ENCODE data around the gene KIAA0513.

KIAA0513 gene

DNA sequence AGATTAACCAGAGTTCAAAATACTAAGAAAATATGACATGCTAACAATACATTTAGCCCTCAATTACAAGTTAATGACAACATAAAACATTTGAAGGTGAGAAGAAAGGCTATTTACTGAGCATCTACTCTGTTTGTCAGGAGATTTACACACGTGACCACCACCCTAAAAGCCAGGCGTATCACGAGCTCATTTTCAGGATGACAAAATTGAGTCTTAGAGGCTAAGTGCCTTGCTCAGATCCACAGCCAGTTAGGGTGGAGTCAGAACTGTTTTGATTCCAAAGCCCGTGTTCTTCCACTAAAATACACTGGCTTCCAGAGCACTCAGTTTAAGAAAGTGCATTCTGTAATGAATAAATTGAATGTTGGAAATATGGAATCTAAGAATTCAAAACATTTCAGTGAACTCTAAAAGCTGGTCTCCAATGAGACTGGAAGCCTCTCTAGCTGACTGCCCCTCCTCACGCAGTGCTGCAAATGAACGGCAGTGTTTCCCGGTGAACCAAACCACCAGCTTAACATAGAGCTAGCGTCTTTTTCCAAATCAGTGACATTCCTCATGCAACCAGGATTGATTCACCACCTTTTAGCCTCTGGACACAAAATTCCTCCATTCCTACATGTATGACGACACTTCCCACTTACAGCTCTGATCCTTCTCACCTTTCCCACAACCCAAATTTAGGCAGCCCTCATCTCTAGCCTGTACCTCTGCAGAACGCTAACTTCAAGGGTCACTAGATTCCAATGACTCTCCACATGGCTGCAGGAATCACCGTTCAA lies 22.1 kb upstream of the KIAA0513 start:
- no peak for DNase-seq

DNA sequence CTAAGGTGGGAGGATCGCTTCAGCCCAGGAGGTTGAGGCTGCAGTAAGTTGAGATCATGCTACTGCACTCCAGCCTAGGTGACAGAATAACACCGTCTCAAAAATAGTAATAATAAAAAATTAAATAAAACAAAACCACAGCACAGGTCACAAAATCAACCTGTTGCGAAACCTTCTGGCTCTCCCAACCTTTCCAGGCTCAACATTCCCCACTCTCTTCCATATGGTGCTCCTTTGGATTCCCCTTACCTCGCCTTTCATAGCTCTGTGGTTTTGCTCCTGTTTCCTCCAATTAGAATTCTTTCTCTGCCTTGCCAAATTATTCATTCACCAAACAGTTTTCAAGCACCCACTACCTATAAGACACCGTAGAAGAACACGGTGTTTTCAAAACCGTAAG lies 21.0 kb upstream of the KIAA0513 start:
- DNase-seq: no peak

DNA sequence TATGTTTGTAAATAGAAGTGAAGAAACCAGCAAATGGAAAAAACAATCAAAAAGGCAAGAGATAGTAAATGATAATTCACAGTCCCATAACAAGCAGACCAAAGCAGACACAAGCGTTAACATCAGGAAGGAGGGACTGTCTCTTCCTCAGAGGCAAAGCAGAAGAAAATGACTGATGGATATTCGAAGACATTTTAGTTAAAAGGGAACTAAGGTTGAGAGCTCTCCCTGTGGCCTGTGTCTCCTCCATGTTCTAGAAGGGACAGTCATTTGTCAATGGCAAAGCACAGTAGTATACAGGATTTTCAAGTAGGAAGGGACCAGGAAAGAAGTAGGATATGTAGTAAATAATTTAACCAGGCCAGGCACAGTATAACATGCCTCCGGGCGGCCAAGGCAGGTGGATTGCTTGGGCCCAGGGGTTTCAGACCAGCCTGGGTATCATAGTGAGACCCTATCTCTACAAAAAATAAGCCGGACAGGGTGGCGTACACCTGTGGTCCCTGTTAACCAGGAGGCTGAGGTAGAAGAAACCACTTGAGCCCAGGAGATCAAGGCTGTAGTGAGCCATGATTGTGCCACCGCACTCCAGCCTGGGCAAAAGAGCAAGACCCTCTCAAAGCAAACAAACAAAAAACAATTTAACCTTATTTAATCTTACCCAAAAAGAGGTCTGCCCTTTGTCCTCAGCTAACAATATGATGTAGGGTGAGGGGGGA lies 19.9 kb upstream of the KIAA0513 start:
- no peak for DNase-seq

DNA sequence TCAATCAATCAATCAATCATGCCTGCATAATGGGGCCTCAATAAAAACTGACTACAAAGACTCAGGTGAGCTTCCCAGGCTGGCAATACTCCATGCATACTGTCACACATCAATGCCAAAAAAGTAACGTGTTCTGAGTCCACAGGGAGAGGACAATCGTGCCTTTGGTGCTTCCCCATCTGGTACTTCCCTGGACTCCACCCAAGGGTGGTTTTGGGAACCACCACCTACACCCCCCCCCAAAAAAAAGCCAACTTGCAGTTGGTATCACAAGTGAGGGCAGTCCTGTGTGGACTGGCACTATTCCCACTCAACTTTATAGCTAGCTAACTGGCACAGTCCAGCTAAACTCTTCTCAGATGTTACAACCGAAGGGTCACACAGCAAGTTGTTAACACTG lies 19.3 kb upstream of the KIAA0513 start:
- no peak for DNase-seq

DNA sequence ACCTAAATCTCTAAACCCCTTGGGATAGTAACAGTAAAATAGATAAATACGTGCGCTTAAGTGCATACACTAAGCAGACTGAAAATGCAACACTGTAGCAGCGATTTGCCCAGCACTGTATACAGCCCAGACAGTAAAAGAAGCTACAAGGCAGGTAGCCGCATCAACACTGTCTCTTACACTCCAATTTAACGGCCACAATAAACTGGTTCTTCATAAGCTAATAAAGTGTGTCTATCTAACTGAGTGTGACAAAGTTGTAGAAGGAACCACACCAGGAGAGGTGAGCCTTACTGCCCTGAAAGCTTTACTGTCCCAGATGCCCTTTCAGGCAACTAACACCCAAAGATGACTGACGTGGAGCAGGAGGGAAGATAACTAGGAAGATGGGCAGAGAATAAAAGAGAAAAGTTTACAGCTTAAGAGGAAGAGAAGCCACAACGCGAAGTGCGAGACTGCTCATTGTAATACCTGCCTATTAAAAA lies 17.1 kb upstream of the KIAA0513 start:
- no peak for DNase-seq

DNA sequence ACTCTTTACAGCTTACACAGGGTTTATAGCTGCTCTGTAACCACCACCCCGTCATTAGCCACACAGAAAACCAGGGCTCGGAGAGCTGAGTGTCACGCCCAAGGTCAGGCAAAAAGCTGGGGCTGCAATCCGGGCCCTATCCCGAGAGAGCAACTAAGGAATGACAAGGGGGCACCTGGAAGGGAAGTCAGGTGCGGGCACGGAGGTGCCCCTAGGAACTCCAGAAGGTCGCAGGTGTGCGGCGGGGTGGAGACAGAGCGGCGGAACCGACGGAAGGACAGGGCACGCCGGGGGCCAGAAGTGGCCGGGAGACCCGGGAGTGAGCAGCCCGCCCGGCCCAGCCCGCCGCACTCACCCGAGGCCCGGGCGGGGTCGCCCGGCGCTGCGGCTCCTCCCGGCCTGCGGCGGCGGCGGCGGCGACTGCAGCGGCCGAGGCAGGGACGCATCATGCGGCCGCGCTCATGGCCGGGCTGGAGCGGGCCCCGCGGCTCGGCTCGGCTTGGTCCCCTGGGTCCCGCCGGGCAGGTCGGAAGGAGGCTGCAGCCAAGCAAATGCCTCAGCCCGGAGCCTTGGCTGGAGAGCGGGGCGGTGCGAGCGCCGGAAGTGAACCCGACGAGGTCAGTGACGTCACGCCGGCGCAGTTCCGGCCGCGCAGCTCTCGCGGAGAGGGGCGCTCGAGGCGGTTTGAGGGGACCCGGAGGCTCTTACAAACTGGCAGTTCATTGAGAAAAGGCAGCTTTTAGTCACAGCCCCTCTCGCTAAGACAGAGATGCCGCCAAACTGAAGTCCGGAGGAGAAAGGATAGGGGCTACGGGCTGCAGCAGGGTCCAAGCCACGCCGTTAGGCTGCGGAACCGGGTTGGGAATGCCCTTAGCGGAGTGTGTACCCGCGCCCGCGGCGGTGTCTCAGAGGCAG lies 16.4 kb upstream of the KIAA0513 start, which contains the start of gene ZDHHC7:
ZDHHC7 (minus strand) TSS at position 605 of the 915 bp plus-strand sequence. CDS start 20,917 bp downstream, outside the sequence.
- DNase-seq: peak; percentile 27 to 73

DNA sequence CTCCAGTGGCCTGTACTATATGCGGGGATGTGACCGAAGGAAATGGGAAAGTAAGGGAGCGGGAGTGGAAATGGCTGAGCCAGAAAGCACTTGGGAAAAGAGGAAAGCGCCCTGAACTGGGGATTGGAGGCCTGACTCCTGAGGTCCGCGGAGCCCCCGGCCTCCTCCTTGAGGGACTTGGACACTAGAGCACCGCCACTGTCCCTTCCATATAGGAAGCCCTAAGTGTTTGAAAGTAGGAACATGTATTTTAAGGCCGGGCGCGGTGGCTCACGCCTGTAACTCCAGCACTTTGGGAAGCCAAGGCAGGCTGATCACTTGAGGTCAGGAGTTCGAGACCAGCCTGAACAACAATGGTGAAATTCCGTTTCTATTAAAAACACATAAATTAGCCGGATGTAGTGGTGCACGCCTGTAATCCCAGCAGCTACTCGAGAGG lies 15.7 kb upstream of the KIAA0513 start:
- no peak for DNase-seq

DNA sequence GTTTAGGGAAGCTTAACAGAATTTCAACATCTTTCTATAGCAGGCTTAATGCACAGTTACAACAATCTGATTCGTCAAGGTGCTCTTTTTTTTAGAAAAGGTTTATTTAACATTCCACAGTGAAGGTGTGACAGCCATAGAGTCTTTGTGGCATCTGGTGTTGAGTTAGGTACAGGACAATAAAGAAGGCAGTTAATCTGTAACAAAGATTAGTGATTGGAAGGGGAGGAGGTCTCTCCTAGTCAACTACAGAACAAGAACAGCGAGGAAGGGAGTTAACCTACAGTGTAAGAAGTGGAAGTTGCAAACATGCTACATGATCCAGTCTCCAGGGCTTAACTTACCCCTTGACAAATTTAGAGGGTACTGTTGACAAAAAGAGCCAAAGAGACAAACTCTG lies 13.3 kb upstream of the KIAA0513 start:
- DNase-seq: no peak

DNA sequence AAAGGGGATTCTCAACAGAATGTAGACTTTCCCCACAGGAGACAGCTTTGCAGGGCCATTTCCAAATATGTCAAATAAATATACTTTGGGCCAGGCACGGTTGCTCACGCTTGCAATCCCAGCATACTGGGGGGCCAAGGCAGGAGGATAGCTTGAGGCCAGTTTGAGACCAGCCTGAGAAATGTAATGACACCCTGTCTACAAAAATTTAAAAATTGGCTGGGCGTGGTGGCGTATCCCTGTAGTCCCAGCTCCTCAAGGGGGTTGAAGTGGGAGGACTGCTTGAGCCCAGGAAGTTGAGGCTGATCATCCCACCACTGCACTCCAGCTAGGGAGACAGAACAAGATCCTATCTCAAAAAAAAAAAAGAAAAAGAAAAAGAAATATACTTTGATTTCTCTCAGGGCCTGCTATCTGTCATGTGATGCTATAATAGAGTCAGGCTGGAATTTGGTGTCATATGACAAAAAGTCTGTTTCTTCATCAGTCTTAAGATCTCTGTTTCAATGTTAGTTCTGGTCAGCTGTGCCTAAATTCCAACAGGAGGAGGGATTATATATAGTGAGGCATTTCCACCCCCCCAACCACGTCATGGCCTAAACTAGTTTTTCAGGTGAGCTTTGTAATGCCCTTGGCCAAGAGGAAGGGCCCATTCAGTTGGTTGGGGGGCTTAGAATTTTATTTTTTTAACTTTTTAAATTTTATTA lies 12.0 kb upstream of the KIAA0513 start:
- DNase-seq: no peak

DNA sequence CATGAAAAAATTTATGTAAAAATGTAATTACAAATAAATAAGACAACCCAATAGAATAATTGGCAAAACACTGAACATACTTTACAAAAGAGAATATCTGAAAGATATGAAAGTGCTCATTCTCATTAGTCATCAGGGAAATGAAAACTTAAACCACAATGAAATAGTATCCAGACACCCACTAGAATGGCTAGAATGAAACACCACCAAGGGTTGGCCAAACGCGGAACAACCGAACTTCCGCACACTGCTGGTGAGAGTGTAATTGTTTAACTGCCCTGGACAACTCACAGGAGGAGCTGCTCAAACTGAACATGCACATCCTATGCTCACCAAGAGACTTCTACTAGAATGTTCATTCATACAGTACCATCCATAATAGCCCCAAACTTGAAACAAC lies 10.4 kb upstream of the KIAA0513 start:
- no peak for DNase-seq

DNA sequence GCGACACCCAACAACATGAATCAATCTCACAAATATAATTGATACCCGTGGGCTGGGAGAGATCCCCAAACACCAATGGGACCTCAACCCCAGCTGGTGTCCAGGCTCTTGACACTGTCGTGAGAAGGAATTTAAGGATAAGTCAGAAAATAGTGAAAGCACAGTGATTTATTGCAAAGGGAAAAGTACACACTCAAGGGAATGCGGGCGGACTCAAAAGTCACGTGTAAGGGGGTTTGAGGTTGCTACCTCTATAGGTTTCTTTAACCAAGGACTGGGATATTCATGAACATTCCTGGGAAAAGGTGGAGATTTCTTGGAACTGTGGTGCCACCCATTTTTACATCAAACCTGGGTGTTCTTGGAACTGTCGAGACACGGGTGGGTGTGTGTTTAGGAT lies 10.0 kb upstream of the KIAA0513 start:
- no peak for DNase-seq

DNA sequence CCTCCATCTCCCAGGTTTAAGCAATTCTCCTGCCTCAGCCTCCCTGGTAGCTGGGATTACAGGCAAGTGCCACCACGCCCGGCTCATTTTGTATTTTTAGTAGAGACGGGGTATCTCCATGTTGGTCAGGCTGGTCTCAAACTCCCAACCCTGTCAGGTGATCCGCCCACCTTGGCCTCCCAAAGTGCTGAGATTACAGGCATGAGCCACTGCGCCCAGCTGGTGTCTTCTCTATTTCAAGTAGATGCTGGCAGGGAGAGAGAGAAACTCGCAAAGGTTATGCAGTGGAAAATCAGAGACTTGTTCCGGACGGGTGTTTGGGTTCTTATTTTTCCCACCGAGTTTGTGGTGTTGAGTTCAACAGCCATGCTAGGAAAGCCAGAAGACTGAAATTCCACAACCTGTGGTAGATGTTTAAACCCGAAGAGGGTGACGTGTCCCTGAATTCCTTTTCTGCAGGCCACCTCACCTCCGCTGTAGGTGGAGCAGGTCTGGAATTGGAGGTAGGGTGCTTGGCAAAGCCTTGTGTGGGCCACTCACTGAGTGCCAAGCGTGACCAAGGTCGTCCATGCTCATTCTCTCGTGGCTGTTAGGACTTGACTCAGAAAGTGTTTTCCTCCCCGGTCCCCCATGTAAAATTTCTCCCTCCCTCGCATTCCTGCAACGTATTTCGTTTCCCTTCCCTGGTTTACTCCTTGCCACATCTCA lies 8.9 kb upstream of the KIAA0513 start:
- no peak for DNase-seq

DNA sequence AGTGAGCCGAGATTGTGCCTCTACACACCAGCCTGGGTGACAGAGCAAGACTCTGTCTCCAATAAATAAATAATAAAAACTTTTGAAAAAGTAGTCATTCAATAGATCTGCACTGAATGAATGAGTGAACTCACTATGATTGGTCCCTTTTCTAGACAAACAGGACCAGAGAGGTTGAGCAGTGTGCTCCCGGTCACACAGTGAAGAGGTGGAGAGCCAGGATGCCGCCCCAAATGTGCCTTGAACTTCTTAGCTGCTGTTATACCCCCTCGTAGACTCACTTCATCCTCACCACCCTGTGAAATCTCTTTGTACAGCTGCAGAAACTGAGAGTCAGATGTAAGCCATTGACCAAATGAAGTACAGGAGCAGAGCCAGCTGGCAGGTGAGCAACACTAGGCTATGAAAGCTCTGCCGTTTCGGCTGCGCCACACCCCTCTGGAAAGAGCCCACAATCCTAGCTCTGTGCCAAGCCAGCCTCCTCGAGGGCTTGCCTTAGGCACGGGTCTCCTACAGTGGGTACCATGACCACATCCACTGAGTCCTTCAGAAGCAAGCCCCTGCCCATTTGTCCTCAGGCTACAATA lies 7.8 kb upstream of the KIAA0513 start:
- DNase-seq: no peak

DNA sequence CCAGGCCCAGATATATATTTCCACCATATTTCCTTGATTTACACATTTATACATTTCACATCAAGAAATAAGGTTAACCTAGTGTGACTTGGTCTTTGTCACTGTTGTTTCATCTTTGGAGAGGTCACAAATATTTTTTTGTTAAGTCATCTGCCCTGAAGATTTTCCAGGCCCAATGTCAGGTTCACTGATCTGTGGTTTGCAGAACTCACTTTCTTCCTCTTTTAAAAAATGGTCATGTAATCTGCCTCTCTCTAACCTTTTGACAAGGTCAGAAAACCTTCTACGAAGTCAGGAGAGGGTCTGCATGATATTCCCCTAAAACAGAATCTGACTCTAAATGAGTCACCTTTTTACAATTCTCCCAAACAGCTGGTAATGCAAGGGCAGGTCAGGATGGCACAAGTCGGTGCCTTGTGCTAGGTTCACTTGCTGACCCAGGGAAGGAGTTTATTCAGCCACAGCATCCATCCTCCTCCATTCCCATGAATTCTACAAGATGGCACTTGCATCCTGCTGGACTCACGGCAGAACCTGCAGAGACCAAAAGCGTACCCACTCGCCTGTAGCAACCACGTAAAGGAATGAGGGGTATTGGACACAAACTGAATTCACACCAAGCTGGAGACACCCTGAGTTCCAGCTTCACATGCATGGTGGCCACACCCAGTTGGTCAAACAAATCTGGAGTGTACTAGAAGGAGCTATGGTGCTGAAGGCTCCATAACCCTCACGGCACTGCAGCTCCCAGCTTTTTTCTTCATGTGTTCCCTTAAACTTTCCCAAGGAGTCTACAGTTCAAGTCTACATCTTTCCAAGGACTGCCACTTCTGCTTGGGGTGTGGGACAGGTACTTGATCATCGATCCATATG lies 1.6 kb upstream of the KIAA0513 start:
- no peak for DNase-seq

DNA sequence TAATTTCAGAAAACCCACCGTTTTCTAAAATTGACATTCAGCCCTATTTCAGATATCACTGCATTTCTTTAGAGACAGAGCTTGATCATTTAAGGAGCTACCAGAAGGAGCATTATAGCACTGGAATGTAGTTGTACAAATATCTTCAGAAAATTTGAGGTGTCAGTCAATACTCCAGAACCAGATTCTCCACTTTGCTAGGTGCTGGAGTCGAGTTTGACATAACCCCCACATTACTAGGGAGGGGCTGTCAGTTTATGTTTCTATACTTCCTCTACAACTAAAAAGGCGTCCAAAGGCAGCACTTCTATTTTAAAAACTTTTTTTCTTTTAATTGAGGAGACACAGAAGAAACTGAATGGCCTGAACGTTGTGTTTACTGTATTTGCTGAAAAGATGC lies 892 bp upstream of the KIAA0513 start:
- DNase-seq: no peak

DNA sequence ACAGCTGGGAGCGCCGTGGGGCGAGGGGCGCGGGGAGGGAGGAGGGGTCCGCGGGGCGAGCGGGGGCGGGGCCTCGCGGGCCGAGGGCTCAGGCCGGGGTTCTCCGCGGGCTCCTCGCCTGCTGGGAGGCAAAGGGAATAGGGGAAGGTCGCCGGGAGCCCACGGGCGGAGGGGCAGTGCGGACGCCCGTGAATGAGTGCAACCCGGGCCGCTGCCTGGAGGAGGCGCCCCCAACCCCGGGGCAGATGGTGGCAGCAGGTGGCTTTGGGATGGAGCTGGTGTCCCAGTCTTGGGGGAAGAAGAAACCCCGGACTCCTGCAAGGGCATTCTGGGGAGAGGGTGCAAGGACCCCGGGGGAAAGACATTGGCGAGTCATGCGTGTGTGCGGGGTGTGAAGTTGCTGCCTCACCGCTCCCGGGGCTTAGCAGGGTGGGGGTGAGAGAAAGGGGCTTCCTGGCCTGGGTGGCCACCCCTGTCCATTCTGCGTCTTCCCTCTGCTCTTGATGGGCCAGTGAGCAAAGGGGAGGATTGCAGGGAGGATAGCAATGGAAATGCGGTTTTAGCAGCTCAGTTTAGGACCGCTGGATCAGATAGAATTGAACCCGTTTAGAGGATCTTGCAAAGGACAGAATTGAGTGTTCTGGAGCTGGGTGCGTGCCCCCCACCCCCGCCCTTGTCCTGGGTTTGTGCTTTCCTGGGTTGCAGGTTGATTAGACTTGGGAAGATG lies 526 bp downstream of the KIAA0513 start:
- no peak for DNase-seq

DNA sequence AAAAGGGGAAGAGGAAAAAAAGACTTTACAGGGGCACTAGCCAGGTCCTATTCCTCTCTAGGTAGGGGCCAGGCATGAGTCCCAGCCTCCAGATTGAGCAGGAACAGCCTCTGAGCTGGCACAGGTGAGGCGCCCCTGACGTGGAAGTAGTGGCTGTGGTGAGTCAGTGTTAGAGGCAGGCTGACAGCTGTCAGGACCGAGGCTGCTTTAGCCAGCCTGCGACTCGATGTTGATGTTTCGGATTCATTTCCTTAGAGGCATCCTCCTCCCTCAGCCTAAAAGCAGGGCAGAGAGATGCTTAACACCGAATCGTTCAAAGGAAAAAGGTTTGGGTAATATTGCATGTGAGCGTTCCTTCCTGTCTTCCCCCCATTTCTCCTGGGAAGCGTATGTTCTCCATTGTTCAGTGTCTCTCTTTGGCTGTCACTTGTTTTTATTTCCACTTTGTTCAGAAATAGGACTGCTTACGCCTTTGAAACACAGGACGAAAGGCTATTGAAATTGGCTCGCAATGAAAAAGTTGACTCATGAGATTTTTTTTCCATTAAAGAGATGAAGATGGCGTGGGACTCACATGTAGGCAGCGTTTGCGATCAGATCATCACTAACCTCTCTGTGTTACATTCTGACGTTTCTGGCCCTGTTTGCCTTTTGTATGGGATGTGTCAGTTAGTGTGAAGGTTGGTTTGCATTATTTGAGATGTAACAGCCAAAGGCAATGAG lies 1.3 kb downstream of the KIAA0513 start:
- DNase-seq: no peak

DNA sequence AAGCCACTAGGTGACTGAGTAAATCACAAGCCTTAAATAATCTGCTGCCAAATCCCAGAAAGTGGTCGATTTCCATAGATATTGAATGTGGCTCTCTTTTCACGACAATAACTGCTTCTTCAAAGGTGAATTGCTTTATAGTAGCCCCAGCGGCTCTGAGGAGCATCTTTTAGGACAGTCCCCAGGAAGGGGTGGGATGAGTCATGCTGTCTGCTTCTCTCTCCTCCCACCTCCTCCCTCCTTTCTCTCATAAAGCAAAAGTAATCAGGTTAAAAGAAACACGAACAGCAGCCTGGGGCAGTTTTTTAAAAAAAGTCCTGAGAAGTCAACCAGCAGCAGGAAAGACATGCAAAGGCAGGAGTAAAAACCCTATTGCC lies 1.8 kb downstream of the KIAA0513 start:
- DNase-seq: no peak

DNA sequence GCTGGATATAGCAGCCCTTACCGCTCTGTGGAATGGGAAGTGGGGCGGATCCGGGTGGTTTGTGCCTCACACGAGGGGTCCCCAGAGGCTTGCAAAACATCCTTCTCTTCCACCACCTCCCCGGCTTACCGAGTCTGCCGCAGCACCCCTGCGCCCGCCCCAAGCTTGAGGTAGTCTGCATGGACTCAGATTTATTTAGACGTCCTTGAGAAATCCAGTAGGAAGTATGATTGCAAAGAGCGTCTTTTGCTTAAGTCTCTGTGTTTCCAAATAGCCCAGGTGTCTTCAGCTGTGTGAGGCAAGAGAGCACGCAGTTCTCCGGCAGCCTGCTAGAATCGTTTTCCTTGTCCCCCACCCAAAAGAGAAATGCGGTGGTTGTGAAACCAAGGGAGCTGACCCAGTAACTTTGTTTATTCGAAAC lies 2.4 kb downstream of the KIAA0513 start:
- no peak for DNase-seq
